IPS-NIHi11 (cell line): ENCODE data around the gene PLPPR2.
"Not testable (repeated sequence)": the region's sequence is repeated elsewhere in the genome, so short reads cannot be mapped to it uniquely, and the experiment has no call there.

Experiments
- DNase-seq: peaks from one replicate; pipeline ENCODE4 v3.0.0; 2012; ENCODE audit warnings: mixed read lengths, low spot score

The PLPPR2 gene

GRCh38 chr19:11399667-11400066 lies 44.4 kb downstream of the PLPPR2 start:
- DNase-seq: no peak

GRCh38 chr19:11400798-11401197 lies 45.6 kb downstream of the PLPPR2 start:
- no peak for DNase-seq

- DNase-seq: no peak
Observed at GRCh38 chr19:11401808-11402543, 46.7 kb downstream of the PLPPR2 start.

- DNase-seq: no peak
Observed at GRCh38 chr19:11404588-11405222, 49.5 kb downstream of the PLPPR2 start.

- peak; percentile 83 for DNase-seq
Observed at GRCh38 chr19:11405846-11406643, 50.8 kb downstream of the PLPPR2 start.

GRCh38 chr19:11406703-11407236 lies 51.5 kb downstream of the PLPPR2 start:
- DNase-seq: not testable (repeated sequence)

GRCh38 chr19:11408591-11408990 lies 53.4 kb downstream of the PLPPR2 start:
- DNase-seq: no peak

- DNase-seq: no peak
Observed at GRCh38 chr19:11410682-11411081, 55.5 kb downstream of the PLPPR2 start.

GRCh38 chr19:11414544-11414943 lies 59.3 kb downstream of the PLPPR2 start:
- no peak for DNase-seq
